Spleen (tissue), 11 donors: ENCODE results near the gene DLEC1. TPM values are rescaled to one million over a fixed set of nuclear protein-coding genes. Genes with fewer than 3 reads are reported as not detected.

Experiments
- DNase-seq: peaks from one replicate; pipeline ENCODE4 v3.0.0-alpha.2; 2020
- H3K27ac ChIP-seq, 8 donors: fragments of 200-600 bp; sonication (generic) in 7 of 8; 1 replicate in 4 of 8; 2 replicates in 4 of 8; pipeline versions ENCODE4 v1.5.0 to v1.8.0; 2016 to 2021; ENCODE audit warnings: inconsistent platforms in 4 of 8, mild to moderate bottlenecking in 4 of 8, moderate library complexity in 1 of 8
- H3K27me3 ChIP-seq, 7 donors: fragments of 200-600 bp; sonication (generic) in 6 of 7; replicated peaks in 1 of 7; 1 replicate in 4 of 7; 2 replicates in 3 of 7; pipeline versions ENCODE4 v1.5.0 to v1.8.0; 2016 to 2021; ENCODE audit warnings: inconsistent platforms in 3 of 7, mild to moderate bottlenecking in 1 of 7
- H3K36me3 ChIP-seq, 6 donors: fragments of 200-600 bp; sonication (generic) in 5 of 6; 1 replicate in 4 of 6; 2 replicates in 2 of 6; pipeline versions ENCODE4 v1.5.0 to v1.8.0; 2016 to 2021; ENCODE audit warnings: inconsistent platforms in 2 of 6
- H3K4me1 ChIP-seq, 6 donors: fragments of 200-600 bp; sonication (generic) in 5 of 6; 1 replicate in 3 of 6; 2 replicates in 3 of 6; pipeline versions ENCODE4 v1.5.0 to v1.8.0; 2016 to 2021; ENCODE audit warnings: inconsistent platforms in 3 of 6
- H3K4me3 ChIP-seq, 8 donors: fragments of 200-600 bp; sonication (generic) in 7 of 8; 1 replicate in 4 of 8; 2 replicates in 4 of 8; pipeline versions ENCODE4 v1.5.0 to v1.8.0; 2016 to 2021; ENCODE audit warnings: inconsistent platforms in 4 of 8, mild to moderate bottlenecking in 4 of 8, moderate library complexity in 2 of 8
- H3K9me3 ChIP-seq, 8 donors: fragments of 200-600 bp; sonication (generic) in 7 of 8; 1 replicate in 4 of 8; 2 replicates in 4 of 8; pipeline versions ENCODE4 v1.5.0 to v1.8.0; 2016 to 2021; ENCODE audit warnings: inconsistent platforms in 4 of 8
- POLR2A ChIP-seq, 3 donors: fragments of 450-650 bp; IDR thresholded peaks; one replicate each; pipeline ENCODE4 v1.5.1; 2017; ENCODE audit warnings: antibody characterized with exemption in 3 of 3, mild to moderate bottlenecking in 1 of 3
- POLR2AphosphoS5 ChIP-seq, 3 donors: sonication (generic); formaldehyde crosslinking; IDR thresholded peaks; one replicate each; pipeline ENCODE4 v1.5.1; 2017; ENCODE audit warnings: antibody characterized with exemption in 3 of 3
- WGBS, 5 donors: extraction: QIAGEN DNeasy Blood & Tissue Kit in 3 of 5; methylation state at CpG; one replicate each; pipeline versions ENCODE4 v1.1.5 to v1.1.7; 2013 to 2018; 5-methylcytosine and 5-hydroxymethylcytosine counted together
- intact Hi-C: fragments of 100-400 bp; cut with DNase I; formaldehyde crosslinking; loops from one replicate; pipeline ENCODE4 v1.15.0; 2023; ENCODE audit warnings: low total_unique reads
- polyA plus RNA-seq, 3 donors: library from polyadenylated mRNA; stranded (reverse); fragments of 200-250 nt; gene quantifications; one replicate each; pipeline ENCODE4 v1.2.1, GENCODE V29; 2013
- total RNA-seq, 7 donors: library from RNA; depleted of rRNA in 3 of 7; stranded (reverse); fragments of >200 nt in 3 of 7; fragmentation: NEBNext Ultra II Directional in 4 of 7; extraction: Animal tissue kit (Norgen Biotek cat#: 25700) in 4 of 7; gene quantifications; one replicate each; pipeline versions ENCODE4 v1.1.0 to v1.2.1, GENCODE V29; 2016 to 2021
- TF ChIP-seq, protein P1 (sequence below), 11 experiments: fragments of 200-600 bp in 7 of 11; fragments of 450-650 bp in 4 of 11; sonication (generic) in 4 of 11; IDR thresholded peaks in 8 of 11; conservative IDR thresholded peaks in 3 of 11; 1 replicate in 7 of 11; 2 replicates in 4 of 11; pipeline versions ENCODE4 v1.4.0 to v1.8.0; 2016 to 2021; ENCODE audit warnings: antibody characterized with exemption in 11 of 11, inconsistent platforms in 4 of 11, mild to moderate bottlenecking in 1 of 11
- donor health status: healthy with polysubstance abuse.
- donor health status: DM: no; HTN: no; CAD: no; lungs with moderate emphysema.
- donor health status: DM: no; HTN: no; CAD: no.
- donor health status: Bipolar disorder and iron deficiency.
- donor health status: healthy.
- donor health status: DM: no; HTN: no; CAD: no.
- donor health status: DM: yes; HTN: yes; CAD: no.

The DLEC1 gene
- total and polyA plus RNA-seq, 10 donors: 0.36 to 2.3 (median 0.88) TPM

DNA sequence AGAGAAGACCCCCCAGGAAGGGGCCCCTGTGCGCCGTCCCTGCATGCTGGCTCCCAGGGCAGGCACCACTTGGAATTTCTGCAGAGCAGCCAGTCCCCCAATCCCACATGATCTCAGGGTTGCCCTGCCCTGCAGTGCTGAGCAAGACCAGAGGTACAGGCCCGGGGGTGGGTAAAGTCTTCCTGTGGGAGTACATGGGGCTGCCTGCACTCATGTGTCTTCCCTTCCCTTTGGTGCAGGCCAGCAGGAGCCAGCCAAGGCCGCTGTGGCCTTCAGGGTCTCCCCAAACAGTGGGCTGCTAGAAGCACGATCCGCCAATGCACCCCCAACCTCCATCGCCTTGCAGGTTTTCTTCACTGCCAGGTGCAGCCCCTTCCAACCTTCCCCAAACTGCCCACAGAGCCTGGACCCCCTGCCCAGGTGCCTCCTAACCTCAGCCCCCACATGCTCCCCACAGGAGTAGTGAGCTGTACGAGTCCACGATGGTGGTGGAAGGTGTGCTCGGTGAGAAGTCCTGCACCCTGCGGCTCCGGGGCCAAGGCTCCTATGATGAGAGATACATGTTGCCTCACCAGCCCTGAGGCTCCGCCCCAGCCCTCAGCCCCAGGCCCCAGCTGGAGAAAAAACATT lies 82.9 kb downstream of the DLEC1 start:
- no peak overlapping the region for H3K4me3 ChIP-seq
- WGBS, 5 donors: 88 to 97% (median 90%) methylated on average over 11 to 13 of the region's 13 CpGs
- intact Hi-C loops: no loop called here
- H3K9me3 ChIP-seq: no peaks in the 10 kb centered on the region
- peaks cover 0 to 100% (median 74%) of the 10 kb centered on the region in 6 donors for H3K36me3 ChIP-seq
- TF ChIP-seq, protein P1, sequence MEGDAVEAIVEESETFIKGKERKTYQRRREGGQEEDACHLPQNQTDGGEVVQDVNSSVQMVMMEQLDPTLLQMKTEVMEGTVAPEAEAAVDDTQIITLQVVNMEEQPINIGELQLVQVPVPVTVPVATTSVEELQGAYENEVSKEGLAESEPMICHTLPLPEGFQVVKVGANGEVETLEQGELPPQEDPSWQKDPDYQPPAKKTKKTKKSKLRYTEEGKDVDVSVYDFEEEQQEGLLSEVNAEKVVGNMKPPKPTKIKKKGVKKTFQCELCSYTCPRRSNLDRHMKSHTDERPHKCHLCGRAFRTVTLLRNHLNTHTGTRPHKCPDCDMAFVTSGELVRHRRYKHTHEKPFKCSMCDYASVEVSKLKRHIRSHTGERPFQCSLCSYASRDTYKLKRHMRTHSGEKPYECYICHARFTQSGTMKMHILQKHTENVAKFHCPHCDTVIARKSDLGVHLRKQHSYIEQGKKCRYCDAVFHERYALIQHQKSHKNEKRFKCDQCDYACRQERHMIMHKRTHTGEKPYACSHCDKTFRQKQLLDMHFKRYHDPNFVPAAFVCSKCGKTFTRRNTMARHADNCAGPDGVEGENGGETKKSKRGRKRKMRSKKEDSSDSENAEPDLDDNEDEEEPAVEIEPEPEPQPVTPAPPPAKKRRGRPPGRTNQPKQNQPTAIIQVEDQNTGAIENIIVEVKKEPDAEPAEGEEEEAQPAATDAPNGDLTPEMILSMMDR (IDR thresholded peaks at IDR 0.05 in 8 of 11, conservative IDR thresholded peaks at IDR 0.05 in 3 of 11): no peak
- peak in 1 of 3 donors; percentile 31 for TF ChIP-seq POLR2AphosphoS5 (IDR thresholded peaks at IDR 0.05)
- no peak for TF ChIP-seq POLR2A (IDR thresholded peaks at IDR 0.05)
- no peaks in the 10 kb centered on the region for H3K27me3 ChIP-seq
- no peak for DNase-seq
- H3K4me1 ChIP-seq: peaks cover 0 to 10% (median 0%) of the 10 kb centered on the region in 6 donors
- H3K27ac ChIP-seq: no peak overlapping the region

DNA sequence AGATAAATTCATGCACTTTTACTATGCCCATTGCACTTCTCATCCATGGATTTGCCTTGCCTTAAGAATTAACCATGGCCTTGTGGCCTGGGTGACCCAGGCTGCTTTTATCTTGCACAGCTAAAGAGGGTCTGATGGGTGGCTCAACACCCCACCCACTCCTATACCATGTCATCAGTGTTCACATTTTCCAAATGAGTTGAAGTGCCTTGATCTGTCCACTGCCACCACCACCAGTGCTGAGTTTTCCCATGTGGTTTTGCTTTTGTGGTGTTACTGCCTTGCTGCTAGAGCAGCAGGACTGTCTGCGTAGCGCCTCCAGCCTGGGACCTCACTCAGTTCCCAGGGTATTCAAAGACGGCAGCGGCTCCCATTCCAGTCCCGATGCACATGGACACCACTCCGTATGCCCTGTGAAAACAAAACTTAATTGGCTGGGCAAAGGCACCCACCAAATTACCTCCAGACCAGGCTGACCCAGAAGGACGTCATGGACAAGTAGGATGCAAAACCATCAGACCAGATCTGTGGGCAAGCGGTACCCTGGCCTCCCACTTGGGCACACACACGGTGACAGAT lies 83.8 kb downstream of the DLEC1 start:
- no peak for DNase-seq
- no peak overlapping the region for H3K4me3 ChIP-seq
- 89 to 95% (median 93%) methylated on average over 9 of the region's 9 CpGs for WGBS, 5 donors
- intact Hi-C loops: no loop called here
- peaks cover 0 to 100% (median 82%) of the 10 kb centered on the region in 6 donors for H3K36me3 ChIP-seq
- TF ChIP-seq POLR2AphosphoS5 (IDR thresholded peaks at IDR 0.05) (no peak), POLR2A (IDR thresholded peaks at IDR 0.05) (no peak)
- TF ChIP-seq, protein P1 (IDR thresholded peaks at IDR 0.05 in 8 of 11, conservative IDR thresholded peaks at IDR 0.05 in 3 of 11): no peak
- H3K9me3 ChIP-seq: no peaks in the 10 kb centered on the region
- H3K27ac ChIP-seq: no peak overlapping the region
- peaks cover 0 to 8% (median 1%) of the 10 kb centered on the region in 6 donors for H3K4me1 ChIP-seq
- no peaks in the 10 kb centered on the region for H3K27me3 ChIP-seq

DNA sequence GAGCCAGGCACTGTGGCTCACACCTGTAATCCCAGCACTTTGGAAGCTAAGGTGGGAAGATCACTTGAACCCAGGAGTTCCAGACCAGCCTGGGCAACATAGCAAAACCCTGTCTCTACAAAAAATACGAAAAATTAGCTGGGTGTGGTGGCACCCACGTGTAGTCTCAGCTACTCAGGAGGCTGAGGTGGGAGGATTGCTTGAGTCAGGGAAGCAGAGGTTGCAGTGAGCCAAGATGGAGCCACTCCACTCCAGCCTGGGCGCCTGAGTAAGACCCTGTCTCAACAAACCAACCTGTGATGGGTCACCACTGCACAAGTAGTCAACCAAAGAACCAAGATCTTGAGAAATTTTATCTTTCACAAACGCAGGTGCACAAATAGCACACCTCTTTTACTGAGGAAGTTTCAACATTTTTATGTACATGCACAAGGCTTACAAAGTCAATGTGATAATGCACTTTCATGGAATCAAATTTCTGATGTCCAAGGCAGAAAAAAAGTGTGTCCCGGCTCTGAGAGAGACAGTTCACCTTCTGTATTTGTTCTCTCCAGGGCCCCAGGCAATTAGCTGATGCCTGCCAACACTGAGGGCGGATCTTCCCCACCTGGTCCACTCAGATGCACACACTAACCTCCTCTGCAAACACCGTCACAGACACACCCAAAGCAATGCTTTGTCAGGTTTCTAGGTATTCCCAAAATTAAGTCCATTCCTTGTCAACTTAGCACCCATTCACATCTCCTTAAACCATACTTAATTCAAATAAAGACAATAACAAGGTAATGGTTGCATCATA lies 85.5 kb downstream of the DLEC1 start:
- 80 to 89% (median 87%) methylated on average over 7 of the region's 7 CpGs for WGBS, 5 donors
- H3K36me3 ChIP-seq: peaks cover 0 to 100% (median 99%) of the 10 kb centered on the region in 6 donors
- H3K27me3 ChIP-seq: no peaks in the 10 kb centered on the region
- no peak for TF ChIP-seq POLR2A (IDR thresholded peaks at IDR 0.05)
- TF ChIP-seq, protein P1 (IDR thresholded peaks at IDR 0.05 in 8 of 11, conservative IDR thresholded peaks at IDR 0.05 in 3 of 11): no peak
- no peak for TF ChIP-seq POLR2AphosphoS5 (IDR thresholded peaks at IDR 0.05)
- H3K27ac ChIP-seq: no peak overlapping the region
- H3K9me3 ChIP-seq: no peaks in the 10 kb centered on the region
- intact Hi-C loops: no loop called here
- no peak overlapping the region for H3K4me3 ChIP-seq
- DNase-seq: no peak
- H3K4me1 ChIP-seq: peaks cover 0 to 13% (median 6%) of the 10 kb centered on the region in 6 donors
